Neural cell (in vitro differentiated cells): ENCODE results near the gene ESR1. TPM values are rescaled to one million over a fixed set of nuclear protein-coding genes. Genes with fewer than 3 reads are reported as not detected.

Experiments
- H2AFZ ChIP-seq: fragments of 200-600, 300-800 bp; sonication (generic), shearing (Covaris generic); 2 replicates; pipeline ENCODE4 v1.6.0; 2014; ENCODE audit warnings: low read depth, mild to moderate bottlenecking, antibody characterized with exemption, low read length, moderate library complexity
- H3F3A ChIP-seq: fragments of 200-600 bp; shearing (Covaris generic); 2 replicates; pipeline ENCODE4 v1.6.1; 2016; ENCODE audit warnings: mild to moderate bottlenecking, moderate library complexity, mixed read lengths, antibody characterized with exemption, low read length; ENCODE audit not compliant: insufficient read depth, poor library complexity, severe bottlenecking
- H3K27ac ChIP-seq: fragments of 200-600, 300-800 bp; sonication (generic), shearing (Covaris generic); 2 replicates; pipeline ENCODE4 v1.5.1; 2014; ENCODE audit warnings: mild to moderate bottlenecking, low read length, moderate library complexity
- H3K27me3 ChIP-seq: fragments of 300-800, 200-600 bp; sonication (generic), shearing (Covaris generic); 2 replicates; pipeline ENCODE4 v1.6.0; 2014; ENCODE audit warnings: mild to moderate bottlenecking, low read depth, low read length, moderate library complexity; ENCODE audit not compliant: insufficient read depth
- H3K36me3 ChIP-seq: fragments of 300-800, 200-600 bp; sonication (generic), shearing (Covaris generic); 2 replicates; pipeline ENCODE4 v1.5.1; 2014; ENCODE audit warnings: mild to moderate bottlenecking, antibody characterized with exemption, low read length, moderate library complexity; ENCODE audit not compliant: insufficient read depth
- H3K4me2 ChIP-seq: fragments of 300-800, 200-600 bp; sonication (generic), shearing (Covaris generic); 2 replicates; pipeline ENCODE4 v1.6.0; 2014; ENCODE audit warnings: mild to moderate bottlenecking, low read length
- H3K4me3 ChIP-seq: fragments of 300-800, 200-600 bp; sonication (generic), shearing (Covaris generic); 2 replicates; pipeline ENCODE4 v1.5.1; 2014; ENCODE audit warnings: mild to moderate bottlenecking, low read length, moderate library complexity
- H3K79me2 ChIP-seq: fragments of 200-600 bp; shearing (Covaris generic); replicated peaks from 2 replicates; pipeline ENCODE4 v1.6.0; 2014; ENCODE audit warnings: mild to moderate bottlenecking, low read length, moderate library complexity; ENCODE audit not compliant: insufficient read depth
- H3K9ac ChIP-seq: fragments of 300-800, 200-600 bp; sonication (generic), shearing (Covaris generic); 2 replicates; pipeline ENCODE4 v1.6.1; 2016; ENCODE audit warnings: mild to moderate bottlenecking, low read length, mixed read lengths
- H3K9me2 ChIP-seq: fragments of 200-600 bp; shearing (Covaris generic); 2 replicates; pipeline ENCODE4 v1.6.1; 2016; ENCODE audit warnings: mild to moderate bottlenecking, low read length, mixed read lengths; ENCODE audit not compliant: insufficient read depth
- H3K9me3 ChIP-seq: fragments of 200-600, 300-800 bp; sonication (generic), shearing (Covaris generic); 2 replicates; pipeline ENCODE4 v1.6.1; 2016; ENCODE audit warnings: mild to moderate bottlenecking, mixed run types, low read length, moderate library complexity, mixed read lengths
- H4K20me1 ChIP-seq: fragments of 200-600 bp; shearing (Covaris generic); 2 replicates; pipeline ENCODE4 v1.6.1; 2016; ENCODE audit warnings: mild to moderate bottlenecking, mixed run types; ENCODE audit not compliant: insufficient read depth
- EP300 ChIP-seq: fragments of 450-650 bp; conservative IDR thresholded peaks from 2 replicates; pipeline ENCODE4 v1.6.1; 2014; ENCODE audit warnings: antibody characterized with exemption, mild to moderate bottlenecking, moderate library complexity; ENCODE audit not compliant: poor library complexity, severe bottlenecking
- EZH2 ChIP-seq: fragments of 200-600, 300-800 bp; shearing (Covaris generic), sonication (generic); IDR thresholded peaks from 2 replicates; pipeline ENCODE4 v1.6.1; 2014; ENCODE audit warnings: antibody characterized with exemption, low read length, borderline replicate concordance, mild to moderate bottlenecking; ENCODE audit not compliant: insufficient read depth, poor library complexity, severe bottlenecking
- MXI1 ChIP-seq: fragments of 450-650 bp; conservative IDR thresholded peaks from 2 replicates; pipeline ENCODE4 v1.6.1; 2014; ENCODE audit warnings: antibody characterized with exemption, mild to moderate bottlenecking; ENCODE audit not compliant: poor library complexity, severe bottlenecking
- POLR2AphosphoS5 ChIP-seq: IDR thresholded peaks from 2 replicates; pipeline ENCODE4 v1.6.1; 2012
- RAD21 ChIP-seq: fragments of 450-650 bp; conservative IDR thresholded peaks from 2 replicates; pipeline ENCODE4 v1.6.1; 2014; ENCODE audit warnings: antibody characterized with exemption, mild to moderate bottlenecking, moderate library complexity
- SMC3 ChIP-seq: fragments of 450-650 bp; conservative IDR thresholded peaks from 2 replicates; pipeline ENCODE4 v1.6.1; 2014; ENCODE audit warnings: antibody characterized with exemption, mild to moderate bottlenecking, moderate library complexity; ENCODE audit not compliant: poor library complexity
- TAF1 ChIP-seq: IDR thresholded peaks from 2 replicates; pipeline ENCODE4 v1.6.1; 2012; ENCODE audit warnings: low read depth
- polyA plus RNA-seq: library from polyadenylated mRNA; depleted of rRNA; stranded (reverse); fragments of >200 nt; gene quantifications from 2 replicates; pipeline ENCODE4 v1.2.3, GENCODE V29; 2014
- TF ChIP-seq, protein P1 (sequence below): IDR thresholded peaks from 2 replicates; pipeline ENCODE4 v1.6.1; 2012; ENCODE audit warnings: borderline replicate concordance
- TF ChIP-seq, protein P2 (sequence below): fragments of 450-650 bp; IDR thresholded peaks from 2 replicates; pipeline ENCODE4 v1.5.1; 2014; ENCODE audit warnings: antibody characterized with exemption, mild to moderate bottlenecking, moderate library complexity; ENCODE audit not compliant: poor library complexity, severe bottlenecking

ESR1 gene
- polyA plus RNA-seq, 1 donor from 2014 or later = 0.14 TPM

DNA sequence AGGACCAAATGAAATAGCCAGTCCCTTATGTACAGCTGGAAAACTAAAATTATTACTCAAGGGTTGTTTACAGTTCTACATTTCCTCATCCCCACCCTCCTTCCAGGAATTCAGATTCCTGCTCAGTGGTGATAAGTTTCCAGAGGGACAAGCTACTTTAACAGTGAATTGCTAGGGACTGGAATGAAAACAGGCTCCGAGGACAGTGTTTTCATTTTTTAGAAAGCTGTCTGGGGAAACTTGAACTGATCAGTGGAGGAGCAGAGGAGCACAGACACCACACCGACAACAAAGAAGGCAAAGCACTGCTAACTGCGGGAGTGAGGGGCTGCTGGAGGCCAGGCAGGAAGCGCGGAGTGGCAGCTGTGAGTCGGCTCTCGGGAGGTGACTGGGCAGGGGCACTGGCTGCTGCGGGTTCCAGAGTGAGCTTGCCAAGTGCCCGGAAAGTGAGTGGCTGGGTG lies 322.2 kb downstream of the ESR1 start:
- no peak overlapping the region for H2AFZ ChIP-seq
- no peaks in the 10 kb centered on the region for H3F3A ChIP-seq
- H3K4me2 ChIP-seq = no peak overlapping the region
- H3K27ac ChIP-seq = no peak overlapping the region
- H3K9ac ChIP-seq = no peak overlapping the region
- no peak overlapping the region for H3K4me3 ChIP-seq
- no peak for TF ChIP-seq MXI1
- no peak for TF ChIP-seq TAF1
- no peak for TF ChIP-seq SMC3
- TF ChIP-seq EZH2 = no peak
- no peak for TF ChIP-seq RAD21
- TF ChIP-seq, protein P1, sequence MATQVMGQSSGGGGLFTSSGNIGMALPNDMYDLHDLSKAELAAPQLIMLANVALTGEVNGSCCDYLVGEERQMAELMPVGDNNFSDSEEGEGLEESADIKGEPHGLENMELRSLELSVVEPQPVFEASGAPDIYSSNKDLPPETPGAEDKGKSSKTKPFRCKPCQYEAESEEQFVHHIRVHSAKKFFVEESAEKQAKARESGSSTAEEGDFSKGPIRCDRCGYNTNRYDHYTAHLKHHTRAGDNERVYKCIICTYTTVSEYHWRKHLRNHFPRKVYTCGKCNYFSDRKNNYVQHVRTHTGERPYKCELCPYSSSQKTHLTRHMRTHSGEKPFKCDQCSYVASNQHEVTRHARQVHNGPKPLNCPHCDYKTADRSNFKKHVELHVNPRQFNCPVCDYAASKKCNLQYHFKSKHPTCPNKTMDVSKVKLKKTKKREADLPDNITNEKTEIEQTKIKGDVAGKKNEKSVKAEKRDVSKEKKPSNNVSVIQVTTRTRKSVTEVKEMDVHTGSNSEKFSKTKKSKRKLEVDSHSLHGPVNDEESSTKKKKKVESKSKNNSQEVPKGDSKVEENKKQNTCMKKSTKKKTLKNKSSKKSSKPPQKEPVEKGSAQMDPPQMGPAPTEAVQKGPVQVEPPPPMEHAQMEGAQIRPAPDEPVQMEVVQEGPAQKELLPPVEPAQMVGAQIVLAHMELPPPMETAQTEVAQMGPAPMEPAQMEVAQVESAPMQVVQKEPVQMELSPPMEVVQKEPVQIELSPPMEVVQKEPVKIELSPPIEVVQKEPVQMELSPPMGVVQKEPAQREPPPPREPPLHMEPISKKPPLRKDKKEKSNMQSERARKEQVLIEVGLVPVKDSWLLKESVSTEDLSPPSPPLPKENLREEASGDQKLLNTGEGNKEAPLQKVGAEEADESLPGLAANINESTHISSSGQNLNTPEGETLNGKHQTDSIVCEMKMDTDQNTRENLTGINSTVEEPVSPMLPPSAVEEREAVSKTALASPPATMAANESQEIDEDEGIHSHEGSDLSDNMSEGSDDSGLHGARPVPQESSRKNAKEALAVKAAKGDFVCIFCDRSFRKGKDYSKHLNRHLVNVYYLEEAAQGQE = no peak
- TF ChIP-seq, protein P2, sequence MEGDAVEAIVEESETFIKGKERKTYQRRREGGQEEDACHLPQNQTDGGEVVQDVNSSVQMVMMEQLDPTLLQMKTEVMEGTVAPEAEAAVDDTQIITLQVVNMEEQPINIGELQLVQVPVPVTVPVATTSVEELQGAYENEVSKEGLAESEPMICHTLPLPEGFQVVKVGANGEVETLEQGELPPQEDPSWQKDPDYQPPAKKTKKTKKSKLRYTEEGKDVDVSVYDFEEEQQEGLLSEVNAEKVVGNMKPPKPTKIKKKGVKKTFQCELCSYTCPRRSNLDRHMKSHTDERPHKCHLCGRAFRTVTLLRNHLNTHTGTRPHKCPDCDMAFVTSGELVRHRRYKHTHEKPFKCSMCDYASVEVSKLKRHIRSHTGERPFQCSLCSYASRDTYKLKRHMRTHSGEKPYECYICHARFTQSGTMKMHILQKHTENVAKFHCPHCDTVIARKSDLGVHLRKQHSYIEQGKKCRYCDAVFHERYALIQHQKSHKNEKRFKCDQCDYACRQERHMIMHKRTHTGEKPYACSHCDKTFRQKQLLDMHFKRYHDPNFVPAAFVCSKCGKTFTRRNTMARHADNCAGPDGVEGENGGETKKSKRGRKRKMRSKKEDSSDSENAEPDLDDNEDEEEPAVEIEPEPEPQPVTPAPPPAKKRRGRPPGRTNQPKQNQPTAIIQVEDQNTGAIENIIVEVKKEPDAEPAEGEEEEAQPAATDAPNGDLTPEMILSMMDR = no peak
- no peak for TF ChIP-seq POLR2AphosphoS5
- no peak for TF ChIP-seq EP300
- H3K27me3 ChIP-seq = no peaks in the 10 kb centered on the region
- no peaks in the 10 kb centered on the region for H3K9me2 ChIP-seq
- H4K20me1 ChIP-seq = no peaks in the 10 kb centered on the region
- peaks cover 24% of the 10 kb centered on the region for H3K36me3 ChIP-seq
- H3K9me3 ChIP-seq = no peaks in the 10 kb centered on the region
- no peaks in the 10 kb centered on the region for H3K79me2 ChIP-seq

DNA sequence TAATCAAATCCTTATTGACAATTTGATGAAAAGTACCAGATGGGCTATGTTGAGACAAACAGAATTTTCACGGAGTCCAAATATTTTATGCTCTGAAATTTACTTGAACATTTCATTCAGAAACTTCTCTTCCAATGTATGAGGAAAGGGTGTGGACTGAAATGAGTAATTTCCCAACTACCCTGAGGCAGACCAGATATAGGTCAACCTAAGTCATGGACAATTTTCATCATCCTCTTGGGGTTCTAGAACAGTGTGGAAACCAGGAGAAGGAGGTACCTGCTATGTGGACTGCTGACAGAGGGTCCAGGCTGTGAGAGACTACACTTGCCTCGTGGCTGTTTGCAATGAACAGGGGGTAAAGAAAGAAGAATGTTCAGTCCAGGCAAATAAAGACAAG lies 323.0 kb downstream of the ESR1 start:
- H3K36me3 ChIP-seq = peaks cover 24% of the 10 kb centered on the region
- H3K4me2 ChIP-seq = no peak overlapping the region
- no peak overlapping the region for H3K27ac ChIP-seq
- H3K79me2 ChIP-seq = no peaks in the 10 kb centered on the region
- no peaks in the 10 kb centered on the region for H3K9me2 ChIP-seq
- H3K9me3 ChIP-seq = no peaks in the 10 kb centered on the region
- no peaks in the 10 kb centered on the region for H4K20me1 ChIP-seq
- no peak overlapping the region for H3K4me3 ChIP-seq
- no peaks in the 10 kb centered on the region for H3F3A ChIP-seq
- no peak for TF ChIP-seq POLR2AphosphoS5
- TF ChIP-seq MXI1 = no peak
- TF ChIP-seq TAF1 = no peak
- TF ChIP-seq EP300 = no peak
- TF ChIP-seq, protein P1 = no peak
- TF ChIP-seq, protein P2 = no peak
- TF ChIP-seq EZH2 = no peak
- TF ChIP-seq SMC3 = no peak
- TF ChIP-seq RAD21 = no peak
- H3K9ac ChIP-seq = no peak overlapping the region
- no peaks in the 10 kb centered on the region for H3K27me3 ChIP-seq
- H2AFZ ChIP-seq = no peak overlapping the region
